Esophagus muscularis mucosa (tissue), 4 donors: ENCODE results near the gene LPAR1. TPM values are rescaled to one million over a fixed set of nuclear protein-coding genes. Genes with fewer than 3 reads are reported as not detected.
A peak's percentile ranks its signal among the peaks of the same experiment; 100 is the strongest.

Experiments
- DNase-seq: peaks from one replicate; pipeline ENCODE4 v3.0.0-alpha.2; 2017; ENCODE audit errors: extremely low spot score
- H3K27ac ChIP-seq, 4 donors: fragments of 200-600 bp; sonication (generic); replicated peaks in 1 of 4; 1 replicate in 3 of 4; 2 replicates in 1 of 4; pipeline ENCODE4 v1.5.1; 2016 to 2019; ENCODE audit warnings: mild to moderate bottlenecking in 1 of 4
- H3K27me3 ChIP-seq, 4 donors: fragments of 200-600 bp; sonication (generic); one replicate each; pipeline versions ENCODE4 v1.5.1 to v1.6.0; 2016 to 2019
- H3K36me3 ChIP-seq, 4 donors: fragments of 200-600 bp; sonication (generic); one replicate each; pipeline ENCODE4 v1.5.1; 2016 to 2019
- H3K4me1 ChIP-seq, 4 donors: fragments of 200-600 bp; sonication (generic); one replicate each; pipeline ENCODE4 v1.5.1; 2016 to 2019
- H3K4me3 ChIP-seq, 4 donors: fragments of 200-600 bp; sonication (generic); 1 replicate in 2 of 4; 2 replicates in 2 of 4; pipeline ENCODE4 v1.5.1; 2016 to 2019; ENCODE audit warnings: mild to moderate bottlenecking in 4 of 4, moderate library complexity in 1 of 4
- H3K9me3 ChIP-seq, 4 donors: fragments of 200-600 bp; sonication (generic); 1 replicate in 3 of 4; 2 replicates in 1 of 4; pipeline ENCODE4 v1.5.1; 2016 to 2019
- CTCF ChIP-seq, 3 experiments: fragments of 200-600 bp in 2 of 3; fragments of 450-650 bp in 1 of 3; sonication (generic) in 2 of 3; IDR thresholded peaks; one replicate each; pipeline ENCODE4 v1.5.1; 2017 to 2019; ENCODE audit warnings: antibody characterized with exemption in 3 of 3, mild to moderate bottlenecking in 2 of 3, moderate library complexity in 1 of 3
- EP300 ChIP-seq: sonication (generic); formaldehyde crosslinking; IDR thresholded peaks from one replicate; pipeline ENCODE4 v1.6.1; 2017; ENCODE audit warnings: antibody characterized with exemption
- POLR2A ChIP-seq: fragments of 450-650 bp; IDR thresholded peaks from one replicate; pipeline ENCODE4 v1.6.1; 2017; ENCODE audit warnings: antibody characterized with exemption, moderate library complexity, mild to moderate bottlenecking, low read depth
- POLR2AphosphoS5 ChIP-seq, 2 donors: sonication (generic); formaldehyde crosslinking; IDR thresholded peaks; one replicate each; pipeline ENCODE4 v1.6.1; 2017; ENCODE audit warnings: antibody characterized with exemption in 2 of 2
- WGBS: methylation state at CpG from one replicate; pipeline ENCODE4 v1.1.5; 2018; 5-methylcytosine and 5-hydroxymethylcytosine counted together
- intact Hi-C: fragments of 100-400 bp; cut with DNase I; formaldehyde crosslinking; loops from one replicate; pipeline ENCODE4 v1.15.1; 2023
- total RNA-seq, 4 donors: library from RNA; depleted of rRNA; stranded (reverse); fragments of >200 nt; gene quantifications; one replicate each; pipeline versions ENCODE4 v1.1.0 to v1.2.1, GENCODE V29; 2016

LPAR1 gene
- total RNA-seq, 4 donors from 2014 or later, result 34.1 to 55.5 (median 48.8) TPM

GRCh38 chr9:110900456-110900855, 137.8 kb downstream of the LPAR1 start:
- intact Hi-C loops, result no loop called here
- DNase-seq, result no peak
- peaks cover 0 to 15% (median 5%) of the 10 kb centered on the region in 4 donors for H3K4me1 ChIP-seq
- H3K27ac ChIP-seq, result peak overlapping the region in 1 of 4 donors; percentile 40
- no peaks in the 10 kb centered on the region for H3K9me3 ChIP-seq
- H3K36me3 ChIP-seq, result no peaks in the 10 kb centered on the region
- H3K27me3 ChIP-seq, result no peaks in the 10 kb centered on the region
- WGBS, result 90% methylated on average over 1 of the region's 1 CpG
- TF ChIP-seq CTCF (IDR thresholded peaks at IDR 0.05) (no peak), POLR2AphosphoS5 (IDR thresholded peaks at IDR 0.05) (no peak), POLR2A (no peak), EP300 (no peak)
- H3K4me3 ChIP-seq, result no peak overlapping the region

- H3K9me3 ChIP-seq, result no peaks in the 10 kb centered on the region
- TF ChIP-seq POLR2AphosphoS5 (IDR thresholded peaks at IDR 0.05) (no peak), POLR2A (no peak), EP300 (no peak), CTCF (IDR thresholded peaks at IDR 0.05) (no peak)
- peak overlapping the region in 1 of 4 donors; percentile 30 for H3K27ac ChIP-seq
- no peaks in the 10 kb centered on the region for H3K27me3 ChIP-seq
- no peak for DNase-seq
- intact Hi-C loops, result no loop called here
- H3K36me3 ChIP-seq, result no peaks in the 10 kb centered on the region
- no peak overlapping the region for H3K4me3 ChIP-seq
- 85% methylated on average over 2 of the region's 2 CpGs for WGBS
- H3K4me1 ChIP-seq, result peaks cover 0 to 29% (median 10%) of the 10 kb centered on the region in 4 donors
Measured at GRCh38 chr9:110898866-110899265, 139.4 kb downstream of the LPAR1 start.

GRCh38 chr9:110898358-110898757, 139.9 kb downstream of the LPAR1 start:
- H3K4me1 ChIP-seq, result peaks cover 0 to 29% (median 10%) of the 10 kb centered on the region in 4 donors
- H3K4me3 ChIP-seq, result no peak overlapping the region
- H3K27me3 ChIP-seq, result no peaks in the 10 kb centered on the region
- peak overlapping the region in 1 of 4 donors; percentile 30 for H3K27ac ChIP-seq
- H3K36me3 ChIP-seq, result no peaks in the 10 kb centered on the region
- H3K9me3 ChIP-seq, result no peaks in the 10 kb centered on the region
- TF ChIP-seq POLR2A (no peak), EP300 (no peak), CTCF (IDR thresholded peaks at IDR 0.05) (no peak)
- DNase-seq, result no peak
- WGBS, result 74% methylated on average over 7 of the region's 7 CpGs
- intact Hi-C loops, result no loop called here

- intact Hi-C loops, result no loop called here
- Histone ChIP-seq H3K4me3 (no peak overlapping the region), H3K4me1 (peaks cover 0 to 29% (median 10%) of the 10 kb centered on the region in 4 donors), H3K27ac (peak overlapping the region in 2 of 4 donors; percentile 27 to 30), H3K9me3 (no peaks in the 10 kb centered on the region), H3K27me3 (no peaks in the 10 kb centered on the region), H3K36me3 (no peaks in the 10 kb centered on the region)
- DNase-seq, result no peak
- 84% methylated on average over 1 of the region's 1 CpG for WGBS
- no peak for TF ChIP-seq CTCF (IDR thresholded peaks at IDR 0.05)
- no peak for TF ChIP-seq POLR2A
- no peak for TF ChIP-seq POLR2AphosphoS5 (IDR thresholded peaks at IDR 0.05)
- TF ChIP-seq EP300, result no peak
Measured at GRCh38 chr9:110897943-110898342, 140.3 kb downstream of the LPAR1 start.

GRCh38 chr9:110895147-110895905, 142.9 kb downstream of the LPAR1 start:
- H3K4me1 ChIP-seq, result peaks cover 0 to 20% (median 8%) of the 10 kb centered on the region in 4 donors
- no peak for DNase-seq
- peak overlapping the region; percentile 46 to 62 (median 61) for H3K27ac ChIP-seq
- intact Hi-C loops, result no loop called here
- H3K9me3 ChIP-seq, result no peaks in the 10 kb centered on the region
- H3K27me3 ChIP-seq, result no peaks in the 10 kb centered on the region
- 68% methylated on average over 7 of the region's 7 CpGs for WGBS
- no peaks in the 10 kb centered on the region for H3K36me3 ChIP-seq
- H3K4me3 ChIP-seq, result no peak overlapping the region
- no peak for TF ChIP-seq CTCF (IDR thresholded peaks at IDR 0.05)
- no peak for TF ChIP-seq POLR2A
